Right atrium auricular region (tissue), 2 donors: ENCODE data around the gene CLCN6. TPM values are rescaled to one million over a fixed set of nuclear protein-coding genes. Genes with fewer than 3 reads are reported as not detected.
A peak's percentile ranks its signal among the peaks of the same experiment; 100 is the strongest.

Source experiments
- DNase-seq: peaks from one replicate; pipeline ENCODE4 v3.0.0-alpha.2; 2019; ENCODE audit warnings: low spot score
- H3K27ac ChIP-seq, 2 donors: fragments of 200-600 bp; sonication (generic); 1 replicate in 1 of 2; 2 replicates in 1 of 2; pipeline ENCODE4 v1.5.1; 2016 to 2019
- H3K27me3 ChIP-seq, 2 donors: fragments of 200-600 bp; sonication (generic); one replicate each; pipeline versions ENCODE4 v1.5.1 to v1.6.0; 2017 to 2019
- H3K36me3 ChIP-seq: fragments of 200-600 bp; sonication (generic); one replicate; pipeline ENCODE4 v1.5.1; 2016
- H3K4me1 ChIP-seq, 2 donors: fragments of 200-600 bp; sonication (generic); one replicate each; pipeline versions ENCODE4 v1.5.1 to v1.6.0; 2017 to 2019
- H3K4me3 ChIP-seq, 2 donors: fragments of 200-600 bp; sonication (generic); 1 replicate in 1 of 2; 2 replicates in 1 of 2; pipeline ENCODE4 v1.5.1; 2017 to 2019; ENCODE audit warnings: mild to moderate bottlenecking in 1 of 2, moderate library complexity in 1 of 2
- H3K9me3 ChIP-seq, 2 donors: fragments of 200-600 bp; sonication (generic); one replicate each; pipeline ENCODE4 v1.5.1; 2019
- CTCF ChIP-seq, 2 donors: fragments of 200-600 bp; sonication (generic); IDR thresholded peaks; one replicate each; pipeline ENCODE4 v1.5.1; 2019; ENCODE audit warnings: antibody characterized with exemption in 2 of 2
- total RNA-seq, 2 donors: library from RNA; depleted of rRNA; stranded (reverse); fragments of >200 nt; gene quantifications; one replicate each; pipeline ENCODE4 v1.1.0, GENCODE V29; 2016

Gene CLCN6
- total RNA-seq, 2 donors from 2014 or later = 14.8 to 15.2 TPM

- DNase-seq = no peak
- Histone ChIP-seq H3K9me3 (no peaks in the 10 kb centered on the region), H3K4me3 (no peak overlapping the region), H3K27me3 (no peaks in the 10 kb centered on the region), H3K4me1 (peaks cover 0 to 66% of the 10 kb centered on the region in 2 donors), H3K27ac (peak overlapping the region; percentile 96 to 98), H3K36me3 (peaks cover 3% of the 10 kb centered on the region)
- no peak for TF ChIP-seq CTCF (IDR thresholded peaks at IDR 0.05)
Measured at GRCh38 chr1:11786168-11786567, 19.8 kb upstream of the CLCN6 start.

DNA sequence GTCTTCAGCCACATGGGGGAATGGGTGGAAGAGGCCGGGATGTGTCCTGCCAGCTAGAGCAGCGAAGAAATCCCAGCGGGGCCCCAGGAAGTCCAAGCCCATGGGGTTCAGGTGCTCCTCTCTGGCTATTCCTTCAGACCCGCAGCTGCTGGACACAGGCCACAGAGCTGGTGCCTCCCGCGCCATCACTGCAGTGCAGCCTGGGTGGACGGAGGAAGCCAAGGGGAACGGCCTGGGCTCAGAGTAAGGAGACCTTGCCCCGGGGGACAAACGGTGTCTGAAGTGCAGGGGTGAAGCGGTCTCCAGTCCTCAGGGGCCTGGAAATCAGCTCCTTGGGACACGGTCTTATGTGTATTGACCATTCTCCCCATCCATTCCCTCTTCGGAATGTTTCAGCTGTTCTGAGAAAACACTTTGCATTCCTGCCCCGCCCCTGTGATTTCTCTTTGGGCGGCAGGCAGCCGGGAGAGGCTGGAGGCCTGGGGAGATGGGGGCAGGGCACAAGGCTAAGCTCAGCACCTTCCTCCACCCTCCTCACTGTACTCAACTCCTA lies 18.7 kb upstream of the CLCN6 start:
- H3K36me3 ChIP-seq = peaks cover 8% of the 10 kb centered on the region
- H3K4me3 ChIP-seq = no peak overlapping the region
- no peaks in the 10 kb centered on the region for H3K27me3 ChIP-seq
- TF ChIP-seq CTCF (IDR thresholded peaks at IDR 0.05) = no peak
- DNase-seq = peak; percentile 78
- H3K4me1 ChIP-seq = peaks cover 0 to 78% of the 10 kb centered on the region in 2 donors
- no peaks in the 10 kb centered on the region for H3K9me3 ChIP-seq
- peak overlapping the region; percentile 96 to 98 for H3K27ac ChIP-seq

DNA sequence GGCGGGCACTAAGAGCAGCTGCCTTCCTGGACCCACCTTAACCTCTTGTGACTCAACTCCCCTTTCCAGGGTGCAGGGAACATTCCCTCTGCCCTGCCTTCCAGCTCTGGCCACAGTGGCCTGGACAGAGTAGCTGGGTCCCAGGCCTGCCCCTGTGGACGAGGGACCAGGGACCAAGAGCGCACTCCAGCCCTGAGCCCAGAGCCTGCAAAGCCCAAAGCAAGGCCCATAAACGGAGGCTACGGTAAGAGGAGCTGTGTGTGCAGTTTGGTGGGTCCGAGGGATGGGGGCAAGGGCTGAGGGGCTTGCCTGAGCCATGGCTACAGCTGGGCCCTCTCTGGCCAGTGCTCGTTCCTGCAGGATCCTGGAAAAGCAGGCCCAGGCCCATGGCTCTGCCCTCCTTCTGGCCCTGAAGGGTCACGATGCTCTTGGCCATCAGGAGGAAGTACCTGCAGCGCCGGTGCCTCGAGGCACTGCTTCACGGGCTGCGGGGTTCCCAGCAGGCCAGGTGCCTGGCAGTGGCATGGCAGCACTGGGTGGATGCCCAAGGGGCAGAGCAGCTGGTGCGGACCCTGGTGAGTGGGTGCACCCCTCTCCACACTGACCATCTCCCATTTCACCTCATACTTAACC lies 18.1 kb upstream of the CLCN6 start:
- Histone ChIP-seq H3K4me1 (peaks cover 0 to 84% of the 10 kb centered on the region in 2 donors), H3K27ac (peak overlapping the region; percentile 96 to 98), H3K36me3 (peaks cover 8% of the 10 kb centered on the region), H3K4me3 (no peak overlapping the region), H3K27me3 (no peaks in the 10 kb centered on the region), H3K9me3 (no peaks in the 10 kb centered on the region)
- no peak for DNase-seq
- no peak for TF ChIP-seq CTCF (IDR thresholded peaks at IDR 0.05)

- H3K27me3 ChIP-seq = no peaks in the 10 kb centered on the region
- H3K4me1 ChIP-seq = peaks cover 0 to 86% of the 10 kb centered on the region in 2 donors
- peak overlapping the region; percentile 96 to 98 for H3K27ac ChIP-seq
- no peaks in the 10 kb centered on the region for H3K9me3 ChIP-seq
- peaks cover 10% of the 10 kb centered on the region for H3K36me3 ChIP-seq
- no peak overlapping the region for H3K4me3 ChIP-seq
- no peak for DNase-seq
- TF ChIP-seq CTCF (IDR thresholded peaks at IDR 0.05) = no peak
Measured at GRCh38 chr1:11788549-11789053, 17.4 kb upstream of the CLCN6 start.

DNA sequence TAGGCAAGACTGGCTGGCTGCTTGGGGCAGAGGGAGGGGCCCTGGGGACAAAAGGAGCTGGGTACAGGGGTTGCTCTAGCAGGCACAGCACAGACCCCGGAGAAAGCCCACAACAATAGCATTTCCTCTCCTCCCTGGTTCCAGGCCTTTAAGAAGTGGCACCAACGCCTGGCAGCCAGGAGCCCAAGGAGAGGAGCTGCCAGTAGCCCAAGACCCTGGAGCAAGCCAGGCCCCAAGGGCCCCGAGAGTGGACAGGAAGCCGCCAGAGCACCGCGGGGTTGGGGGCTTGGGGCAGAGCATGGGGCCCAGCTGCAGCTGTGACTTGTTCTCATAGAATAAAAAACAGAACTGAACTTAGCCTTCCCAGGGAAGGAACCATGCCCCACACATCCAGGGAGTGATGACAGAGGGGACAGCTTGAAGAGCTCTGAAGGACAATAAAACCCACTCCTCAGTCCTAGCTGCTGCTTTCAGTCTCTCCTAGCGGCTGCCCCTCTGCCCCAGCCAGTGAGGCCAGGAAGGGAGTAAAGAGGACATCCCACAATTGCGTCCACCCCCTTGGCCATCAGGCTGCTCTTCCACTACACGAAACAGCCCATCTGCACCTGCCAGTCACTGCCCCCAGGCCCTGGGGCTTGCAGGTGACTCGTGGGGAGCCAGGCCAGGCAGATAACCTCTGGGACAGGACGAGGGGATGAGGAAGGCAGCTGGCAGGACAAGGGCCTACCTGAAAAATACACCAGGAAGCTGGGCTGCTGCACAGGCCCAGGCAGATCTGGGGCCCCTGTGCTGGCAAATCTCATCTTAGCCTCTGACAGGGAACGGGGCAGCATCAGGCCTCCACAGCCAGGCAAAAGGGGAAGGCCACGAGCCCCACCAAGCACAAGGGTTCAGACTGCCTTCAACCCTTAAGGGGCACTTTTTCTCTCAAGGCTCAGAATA lies 16.6 kb upstream of the CLCN6 start:
- peak overlapping the region; percentile 96 to 98 for H3K27ac ChIP-seq
- TF ChIP-seq CTCF (IDR thresholded peaks at IDR 0.05) = no peak
- H3K36me3 ChIP-seq = peaks cover 18% of the 10 kb centered on the region
- no peaks in the 10 kb centered on the region for H3K9me3 ChIP-seq
- DNase-seq = no peak
- peaks cover 0 to 93% of the 10 kb centered on the region in 2 donors for H3K4me1 ChIP-seq
- H3K27me3 ChIP-seq = no peaks in the 10 kb centered on the region
- no peak overlapping the region for H3K4me3 ChIP-seq
